HG02938 (cell line): ENCODE measurements around the gene DPYD.
"Not testable (repeated sequence)": the region's sequence is repeated elsewhere in the genome, so short reads cannot be mapped to it uniquely, and the experiment has no call there.

Experiments used
- ATAC-seq: cut with Tn5 transposase; IDR thresholded peaks from one replicate; pipeline ENCODE4 v1.9.1; 2021; ENCODE audit warnings: mild to moderate bottlenecking, moderate library complexity; ENCODE audit not compliant: unreplicated experiment

The DPYD gene

DNA sequence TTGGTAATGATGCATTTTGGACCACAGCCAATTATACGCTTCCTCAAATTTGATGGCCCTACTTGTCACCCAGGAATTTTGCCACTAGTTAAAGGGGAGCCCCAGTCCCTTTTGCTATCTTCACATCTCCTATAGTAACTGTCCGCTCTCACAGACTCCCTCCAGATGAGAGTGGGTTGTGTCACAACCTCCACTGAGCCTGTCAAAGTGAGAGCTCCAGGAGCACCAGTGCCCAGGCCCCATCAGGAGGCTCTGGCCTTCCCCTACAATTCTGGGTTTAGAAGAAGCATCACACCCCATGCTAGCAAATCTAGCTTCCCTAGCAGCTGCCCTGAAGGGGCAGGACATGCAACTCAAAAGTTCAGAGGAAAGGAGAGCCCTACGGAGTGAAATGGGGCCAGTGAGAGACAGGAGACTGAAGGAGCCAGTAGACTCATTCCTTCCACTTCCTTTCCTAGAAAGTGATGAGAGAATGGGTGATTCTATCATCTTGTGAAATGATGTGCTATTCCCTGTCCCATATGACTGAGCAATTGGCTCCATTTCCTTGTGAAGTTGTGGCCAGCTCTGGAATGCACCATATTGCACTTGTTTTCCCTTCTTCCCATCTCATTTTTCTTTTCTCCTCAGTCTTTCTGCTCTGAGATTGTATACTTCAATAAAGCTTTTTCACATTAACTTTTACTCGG lies 541.3 kb downstream of the DPYD start:
- ATAC-seq, result no peak

DNA sequence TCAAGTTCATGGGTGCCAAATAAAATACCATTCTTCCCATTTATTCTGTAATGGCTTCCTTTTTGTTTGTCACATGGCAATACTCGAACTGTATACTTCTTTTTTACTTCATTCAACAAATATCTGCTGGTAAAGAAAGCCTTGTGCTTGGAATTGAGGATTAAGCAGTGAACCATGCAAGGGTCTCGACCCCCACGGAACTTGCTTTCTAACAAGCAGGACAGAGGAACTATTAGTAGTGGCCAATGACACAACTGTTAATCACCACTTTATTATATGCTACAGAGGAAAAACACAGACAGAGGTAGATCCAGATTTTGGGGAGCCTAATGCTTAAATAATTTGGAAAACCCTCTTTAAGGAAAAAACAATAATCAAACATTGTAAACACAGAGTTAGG lies 542.2 kb downstream of the DPYD start:
- ATAC-seq, result no peak

DNA sequence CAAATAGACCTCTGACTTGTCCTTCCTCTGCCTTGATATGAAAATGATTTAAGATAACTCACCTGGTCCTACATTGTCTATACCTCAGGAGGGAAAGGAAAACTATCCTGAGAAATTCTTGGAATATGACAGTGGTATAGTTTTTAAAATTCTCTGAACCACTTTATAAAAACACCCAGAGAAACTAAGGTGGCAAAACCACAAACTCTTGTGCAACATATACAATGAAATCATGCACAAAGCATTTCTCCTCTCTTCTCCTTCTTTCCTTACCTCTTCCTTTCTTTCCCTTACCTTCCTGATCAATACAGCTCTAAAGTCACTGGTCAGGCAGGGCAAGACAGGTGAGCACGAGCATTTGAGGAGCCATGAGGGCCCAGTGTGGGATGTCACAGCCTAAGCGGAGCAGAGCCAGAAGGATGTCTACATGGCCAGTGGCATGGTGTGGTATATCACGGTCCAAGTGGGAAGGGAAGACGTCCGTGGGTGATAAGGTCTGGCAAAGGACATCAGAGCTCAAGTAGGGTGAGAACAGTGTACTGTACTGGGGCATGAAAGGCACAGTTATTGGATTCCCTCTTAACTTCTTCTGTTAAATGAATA lies 543.3 kb downstream of the DPYD start:
- ATAC-seq, result no peak

DNA sequence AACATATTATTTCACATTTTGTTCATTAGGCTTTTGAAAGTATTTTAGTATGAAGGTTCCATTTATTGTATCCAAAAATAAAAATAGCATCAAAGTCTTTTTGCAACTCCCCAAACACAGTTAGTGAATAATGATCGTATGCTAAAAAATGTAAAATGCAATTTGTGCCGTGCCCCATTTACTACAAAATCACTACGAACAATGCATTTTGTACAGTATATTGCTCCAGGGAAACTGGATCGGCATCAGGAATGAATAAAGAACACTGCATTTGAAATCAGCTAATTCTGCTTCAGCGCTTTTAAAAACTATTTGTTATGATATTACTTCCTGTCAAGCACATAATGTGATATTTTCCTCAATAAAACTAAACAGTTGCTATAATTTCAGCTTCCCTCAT lies 547.8 kb downstream of the DPYD start:
- ATAC-seq, result no peak

DNA sequence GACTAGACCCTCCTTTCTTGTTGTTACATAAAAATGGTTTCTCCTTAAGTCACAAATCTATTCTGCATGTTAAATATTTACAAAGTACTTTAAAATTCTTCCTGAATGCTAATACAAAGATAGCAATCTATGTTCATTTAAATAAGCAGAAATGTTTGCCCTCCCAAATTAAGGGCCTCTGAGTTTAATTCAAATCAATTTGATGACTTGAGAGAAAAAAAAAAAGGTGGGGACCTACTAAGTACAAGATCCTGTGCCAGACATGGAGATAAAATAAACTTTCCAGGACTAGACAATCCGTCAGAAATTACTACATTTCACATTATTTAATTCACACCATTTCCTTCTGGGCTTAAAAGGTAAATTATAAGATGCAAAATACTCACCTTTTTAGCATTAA lies 548.3 kb downstream of the DPYD start:
- ATAC-seq, result no peak

DNA sequence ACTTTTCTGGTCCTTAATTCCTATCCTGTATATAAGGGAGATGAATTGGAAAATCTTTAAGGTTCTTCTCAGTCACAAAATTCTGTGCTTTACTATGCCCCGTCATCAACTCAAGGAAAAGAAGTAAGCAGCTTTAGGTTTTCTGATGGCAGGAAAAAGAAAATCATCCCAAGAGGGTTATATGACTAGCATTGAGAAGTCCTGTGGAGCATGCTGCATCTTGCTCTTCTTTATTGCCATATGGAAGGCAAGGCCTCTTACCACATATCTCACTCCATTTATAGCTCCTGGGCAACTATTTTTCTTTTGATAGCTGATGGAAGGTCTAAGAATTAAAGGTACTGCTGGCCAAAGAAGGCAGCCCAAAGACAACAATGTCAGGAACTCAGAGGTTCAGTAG lies 552.5 kb downstream of the DPYD start:
- no peak for ATAC-seq

DNA sequence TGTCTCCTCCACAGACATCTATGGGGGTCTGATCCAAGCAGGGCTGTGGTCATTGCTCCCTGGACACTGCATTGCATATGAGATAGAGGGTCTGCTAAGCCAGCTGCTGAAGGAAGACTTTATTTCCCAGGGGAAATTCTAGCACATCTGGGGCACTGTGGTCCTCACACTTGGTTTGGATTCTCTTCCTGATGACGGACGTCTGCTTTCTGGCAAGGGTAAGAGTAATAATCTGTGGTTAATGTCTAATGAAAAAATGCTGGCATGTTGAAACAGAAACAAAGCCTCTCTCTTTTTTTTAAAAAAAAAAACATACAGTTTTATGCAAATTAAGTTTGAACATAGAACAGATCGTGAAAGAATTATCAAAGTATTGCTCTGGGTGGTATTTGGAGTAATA lies 553.9 kb downstream of the DPYD start:
- no peak for ATAC-seq

DNA sequence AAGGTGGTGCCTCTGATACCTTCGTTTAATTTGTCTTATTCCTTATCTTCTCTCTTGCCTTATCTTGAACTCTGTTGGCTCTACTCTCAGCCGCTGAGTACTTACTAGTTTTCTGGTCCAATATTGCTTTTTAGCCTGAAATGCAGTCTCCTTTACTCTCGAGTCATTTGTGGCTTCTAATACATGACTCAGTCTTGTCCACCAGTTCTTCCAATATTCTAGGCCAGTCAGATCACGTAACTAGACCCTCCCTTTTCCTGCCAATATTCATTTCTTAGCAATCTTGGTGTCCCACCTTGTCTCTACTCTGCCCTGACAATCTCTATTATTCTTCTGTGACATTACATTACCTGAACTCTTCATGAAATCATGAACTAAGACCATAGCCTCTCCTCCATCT lies 555.8 kb downstream of the DPYD start:
- no peak for ATAC-seq

DNA sequence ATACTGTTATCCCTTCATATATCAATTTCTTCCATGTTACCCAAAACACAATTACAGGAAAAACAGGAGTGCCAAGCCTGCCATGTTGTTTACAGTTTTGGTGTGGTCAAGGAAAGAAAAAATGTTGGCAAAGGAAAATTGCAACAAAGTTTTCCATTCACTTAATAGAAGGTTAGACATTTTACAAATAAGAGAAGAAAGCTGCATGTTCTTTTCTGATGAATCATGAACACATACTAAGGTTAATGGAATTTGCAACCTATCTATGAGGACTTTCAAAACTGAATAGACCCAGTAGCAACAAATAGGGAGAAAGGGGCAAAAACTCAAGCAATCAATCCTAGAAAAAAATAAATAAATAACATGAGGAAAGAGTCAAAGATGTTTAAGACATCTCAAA lies 556.7 kb downstream of the DPYD start:
- no peak for ATAC-seq

DNA sequence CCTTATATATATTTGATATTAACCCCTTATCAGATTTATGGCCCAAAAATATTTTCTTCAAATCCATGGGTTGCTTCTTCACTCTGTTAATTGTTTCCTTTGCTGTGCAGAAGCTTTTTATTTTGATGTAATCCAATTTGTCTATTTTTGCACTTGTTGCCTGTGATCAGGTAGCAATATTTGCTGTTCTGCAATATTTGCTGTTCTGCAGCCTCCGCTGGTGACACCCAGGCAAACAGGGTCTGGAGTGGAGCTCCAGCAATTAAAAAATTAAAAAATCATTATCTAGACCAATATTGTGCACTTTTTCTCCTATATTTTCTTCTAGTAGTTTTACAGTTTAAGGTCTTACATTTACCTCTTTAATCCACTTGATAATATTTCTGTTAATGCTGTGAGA lies 564.5 kb downstream of the DPYD start:
- ATAC-seq, result no peak

DNA sequence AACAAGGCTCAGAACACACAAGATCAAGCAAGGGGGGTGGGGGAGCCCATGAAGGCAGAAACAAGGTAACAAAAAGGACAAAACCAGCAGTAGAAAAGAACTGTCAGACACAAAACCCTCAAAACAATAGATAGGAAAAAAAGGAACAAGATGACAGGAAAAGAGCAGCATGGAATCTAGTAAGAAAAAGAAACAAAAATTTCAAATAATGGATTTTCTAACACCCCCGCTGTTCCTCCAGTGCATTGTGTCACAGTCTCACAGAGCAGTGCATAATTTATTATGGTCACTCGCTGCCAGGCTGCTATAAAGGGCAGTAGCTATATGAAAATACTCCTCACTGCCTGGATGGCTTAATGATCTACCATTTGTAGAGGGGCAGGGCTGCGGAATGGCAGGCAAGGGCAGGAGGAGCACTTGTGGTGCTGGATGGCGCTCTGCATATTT lies 567.9 kb downstream of the DPYD start:
- no peak for ATAC-seq

DNA sequence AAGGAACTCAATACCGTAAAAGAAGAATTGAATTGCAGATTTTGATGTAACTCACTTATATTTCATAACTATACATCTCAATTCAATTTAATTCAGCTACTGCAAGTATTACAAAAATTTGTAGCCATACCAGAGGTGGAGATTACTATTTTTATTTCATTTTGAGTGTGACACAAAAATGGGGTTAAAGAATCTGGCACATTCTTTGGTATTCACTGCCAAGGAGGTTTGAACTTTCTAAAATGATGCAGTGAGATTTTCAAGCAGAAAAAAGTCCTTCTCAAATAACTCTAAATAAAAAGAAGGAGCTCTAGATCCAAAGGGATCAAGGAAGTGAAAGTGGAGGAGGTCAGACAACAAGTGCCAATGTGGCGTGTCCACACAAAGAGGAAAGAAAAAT lies 569.0 kb downstream of the DPYD start:
- no peak for ATAC-seq

DNA sequence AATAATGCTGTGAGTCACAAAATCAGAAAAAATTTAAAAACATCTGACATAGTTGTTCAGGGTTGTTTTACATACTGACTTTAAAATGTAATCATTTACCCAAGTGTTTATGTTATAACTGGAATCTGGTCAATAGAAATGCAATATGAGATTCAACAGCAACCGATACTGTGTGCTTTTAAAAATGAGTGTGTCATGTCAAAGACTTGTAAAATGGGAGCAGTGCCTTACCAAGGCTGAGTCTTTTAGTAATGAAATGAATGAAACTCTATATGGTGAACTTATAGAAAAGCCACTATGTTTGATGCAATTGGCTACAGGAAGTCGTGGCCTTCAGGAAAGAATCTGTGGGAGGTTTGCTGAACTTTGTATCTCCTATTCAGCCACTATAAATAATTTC lies 570.2 kb downstream of the DPYD start:
- no peak for ATAC-seq

DNA sequence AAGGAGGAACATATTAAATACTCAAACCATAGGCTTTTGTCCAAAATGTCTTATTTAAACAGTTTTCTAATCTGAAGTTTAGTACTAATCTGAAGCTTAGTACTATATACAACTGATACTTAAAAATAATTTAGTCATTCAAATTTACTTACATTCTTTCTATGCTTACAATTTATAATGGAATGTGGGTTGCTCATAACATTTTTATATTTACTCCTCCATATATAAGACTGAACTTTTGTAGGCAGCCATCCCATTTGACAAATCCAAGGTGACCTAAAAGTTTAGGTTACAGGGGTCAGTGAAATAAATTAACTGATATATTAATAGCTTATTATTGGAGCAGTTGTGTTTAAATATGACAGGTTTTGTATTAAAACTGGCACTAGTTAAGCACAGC lies 570.6 kb downstream of the DPYD start:
- no peak for ATAC-seq

DNA sequence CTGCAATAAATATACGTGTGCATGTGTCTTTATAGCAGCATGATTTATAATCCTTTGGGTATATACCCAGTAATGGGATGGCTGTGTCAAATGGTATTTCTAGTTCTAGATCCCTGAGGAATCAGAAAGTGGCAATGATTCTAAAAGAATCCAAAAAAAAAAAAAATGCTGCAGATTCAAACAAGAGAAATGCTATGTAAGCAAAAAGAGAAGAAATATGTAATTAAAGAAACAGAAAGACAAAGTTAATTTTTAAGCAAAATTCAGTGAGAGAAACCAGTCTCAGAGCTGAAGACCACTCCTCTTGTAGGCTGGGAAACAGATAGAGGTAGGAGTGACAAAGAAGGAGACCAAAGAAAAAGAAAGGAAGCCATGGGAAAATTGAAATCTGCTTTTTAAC lies 571.0 kb downstream of the DPYD start:
- not testable (repeated sequence) for ATAC-seq

DNA sequence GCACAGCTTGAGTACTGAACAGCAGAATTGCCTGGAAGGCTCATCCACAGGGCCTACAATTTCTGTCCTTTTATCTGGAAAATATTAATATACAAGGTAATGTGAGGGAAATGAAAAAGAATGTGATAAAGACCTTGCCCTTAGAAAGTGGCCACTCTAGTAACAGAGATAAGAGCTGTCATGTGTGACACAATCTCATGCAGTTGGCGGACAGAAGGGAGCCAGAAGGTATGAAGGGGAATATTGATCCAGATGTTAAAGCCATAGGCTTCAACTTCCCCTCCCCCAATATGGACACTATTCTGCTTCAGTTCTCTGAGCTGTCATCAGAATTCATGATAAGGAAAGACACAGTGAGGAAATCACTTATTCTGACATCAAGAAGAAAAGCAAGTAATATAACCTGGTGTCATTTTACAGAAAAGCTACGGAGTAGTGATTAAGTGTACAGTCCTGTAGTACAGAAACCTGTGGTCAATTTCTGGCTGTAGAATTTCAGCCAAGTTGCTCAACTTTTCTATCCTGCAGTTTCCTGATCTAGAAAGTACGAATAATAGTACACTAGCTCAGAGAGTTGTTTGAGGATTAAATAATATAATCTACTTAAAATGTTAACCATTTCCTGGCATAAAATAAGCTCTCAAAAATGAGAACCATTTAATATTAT lies 572.1 kb downstream of the DPYD start:
- no peak for ATAC-seq

DNA sequence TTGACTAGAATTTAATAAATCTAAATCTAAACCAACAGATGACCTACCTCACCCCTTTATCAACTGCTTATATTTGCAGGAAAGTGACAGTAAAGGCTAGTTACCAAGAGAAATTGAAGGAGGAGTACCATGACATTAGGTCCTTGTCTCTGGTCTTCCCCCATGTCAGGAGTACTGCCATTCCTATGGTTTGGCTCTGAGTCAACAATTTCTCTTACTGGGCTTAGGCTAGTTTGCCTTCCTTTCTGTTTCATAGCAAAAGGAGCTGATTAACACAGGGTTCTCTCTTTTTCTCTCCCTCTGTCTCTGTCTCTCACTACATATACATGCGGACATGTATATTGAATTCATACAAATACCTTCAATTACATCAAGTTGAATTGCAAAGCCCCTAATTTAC lies 579.9 kb downstream of the DPYD start:
- ATAC-seq, result no peak

DNA sequence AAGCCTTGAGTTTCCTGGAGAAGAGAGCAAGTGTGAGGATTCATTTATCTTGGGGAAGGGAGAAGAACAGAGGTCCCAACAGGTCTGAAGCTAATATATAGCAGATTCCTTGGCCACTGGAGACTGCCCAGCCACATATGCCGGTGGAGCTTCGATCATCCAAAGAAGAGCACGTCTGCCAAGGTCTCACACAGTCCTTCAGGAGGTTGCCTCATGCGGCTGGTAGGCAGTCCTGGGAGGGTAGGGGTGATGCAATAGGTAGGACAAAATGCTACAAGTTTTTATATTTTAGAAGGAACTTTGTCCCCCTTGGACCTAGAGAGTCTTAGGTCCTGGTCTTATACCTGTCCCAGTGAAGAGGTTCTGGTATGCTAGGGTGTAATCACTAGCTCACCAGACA lies 582.5 kb downstream of the DPYD start:
- ATAC-seq, result no peak

DNA sequence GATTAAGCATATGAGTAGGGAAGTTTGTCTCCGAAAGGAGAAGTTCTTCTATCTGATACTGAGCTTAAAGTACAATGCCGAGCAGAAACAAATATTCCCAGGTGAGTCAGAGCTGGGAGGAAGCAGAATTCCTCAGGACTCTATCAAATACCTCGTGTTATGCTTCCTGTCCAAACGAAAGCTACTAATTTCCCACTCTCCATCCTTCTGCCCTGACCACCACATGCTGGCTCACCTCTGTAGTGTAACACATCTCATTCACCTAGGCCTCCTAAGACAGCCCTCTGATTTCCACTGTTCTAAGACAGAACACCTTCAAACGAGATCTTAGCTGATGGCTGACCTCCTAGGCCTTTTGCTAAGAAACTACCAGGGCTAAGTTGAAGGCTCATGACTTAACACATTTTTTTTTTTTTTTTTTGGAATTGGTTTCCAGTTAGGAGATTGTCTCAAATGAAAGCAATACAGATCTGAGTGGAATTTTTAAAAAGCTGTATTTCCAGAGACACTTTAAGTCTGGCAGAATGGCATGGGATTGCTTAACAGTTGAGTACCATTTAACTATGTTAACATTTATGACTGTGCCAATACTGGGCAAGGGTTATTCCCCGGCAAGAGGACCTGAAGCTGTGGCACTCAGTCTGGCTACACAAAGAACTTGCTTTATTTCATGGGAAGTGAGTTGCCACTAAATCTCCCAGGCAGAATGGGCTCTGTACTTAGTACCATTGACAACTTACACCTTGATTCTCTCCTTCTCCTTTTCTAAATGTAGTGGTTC lies 583.4 kb downstream of the DPYD start:
- no peak for ATAC-seq

DNA sequence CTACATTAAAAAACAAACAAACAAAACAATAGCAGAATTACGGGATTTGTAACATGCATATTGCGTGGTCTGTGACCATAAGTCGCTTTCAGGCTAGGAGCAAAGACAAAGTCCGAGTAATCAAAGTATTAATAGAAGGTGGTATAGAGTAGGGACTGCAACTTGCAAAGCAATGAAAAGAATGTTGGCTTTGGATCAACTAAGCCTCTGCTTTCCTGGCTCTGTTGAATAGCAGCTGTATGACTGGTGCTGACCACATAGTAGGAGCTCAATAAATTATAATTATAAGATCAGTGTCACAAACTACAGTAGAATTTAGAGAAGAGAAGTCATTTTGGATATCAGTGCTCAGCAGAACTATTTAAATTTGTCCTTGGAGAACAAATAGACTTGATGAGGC lies 586.4 kb downstream of the DPYD start:
- no peak for ATAC-seq

DNA sequence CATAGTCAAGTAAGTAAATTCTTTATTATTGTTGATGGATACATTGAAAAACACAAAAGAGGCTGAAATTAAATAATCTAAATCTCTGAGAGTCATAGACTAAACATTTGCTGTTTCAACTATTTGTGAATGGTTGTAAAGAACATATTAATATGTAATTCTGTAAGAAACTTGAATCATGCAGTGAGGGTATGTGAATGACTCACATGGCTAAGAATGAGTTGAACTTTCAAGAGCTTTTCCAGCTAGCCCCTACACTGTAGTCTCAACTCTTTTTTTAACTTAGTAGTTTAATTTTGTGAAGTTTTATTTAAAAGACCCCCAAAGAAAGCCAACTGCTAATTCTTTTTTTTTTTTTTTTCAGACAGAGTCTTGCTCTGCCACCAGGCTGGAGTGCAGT lies 588.1 kb downstream of the DPYD start:
- ATAC-seq, result no peak

DNA sequence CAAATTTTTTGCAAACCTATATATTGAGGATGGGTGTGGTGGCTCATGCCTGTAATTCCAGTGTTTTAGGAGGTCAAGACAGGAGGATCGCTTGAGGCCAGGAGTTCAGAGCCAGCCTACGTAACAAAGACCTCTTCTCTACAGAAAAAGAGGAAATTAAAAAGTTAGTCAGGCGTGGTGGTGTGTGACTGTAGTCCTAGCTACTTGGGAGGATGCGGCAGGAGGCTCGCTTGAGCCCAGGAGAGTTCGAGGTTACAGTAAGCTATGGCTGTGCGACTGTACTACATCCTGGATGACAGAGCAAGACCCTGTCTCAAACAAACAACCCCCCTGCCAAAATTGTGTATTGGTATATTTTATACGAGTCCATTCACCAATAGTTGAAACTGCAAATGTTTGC lies 589.7 kb downstream of the DPYD start:
- ATAC-seq, result no peak
